K562 (cell line): Measurements from ENCODE around the gene NRAP. TPM values are rescaled to one million over a fixed set of nuclear protein-coding genes. Genes with fewer than 3 reads are reported as not detected.

Experiments
- ATAC-seq: fragments of 200-7000 bp; cut with Tn5 transposase; 3 replicates; pipeline ENCODE4 v1.9.1; 2020; ENCODE audit warnings: moderate library complexity
- BruUV-seq: library from RNA; stranded (reverse); fragments of 400-500 nt; replicated peaks from 2 replicates; lab custom pipeline; 2021; lab: Mats Ljungman, UMichigan
- CTCF ChIA-PET: fragments of 300-600 bp; formaldehyde crosslinking; extraction: SDS; loops from one replicate; lab custom pipeline; 2021; ENCODE audit warnings: low intra/inter-chr PET ratio; lab: Yijun Ruan, JAX
- POLR2A ChIA-PET: fragments of 300-600, 350-650 bp; sonication (Branson Sonifier 250); formaldehyde crosslinking; extraction: SDS; loops from one replicate; lab custom pipeline; 2021; ENCODE audit warnings: antibody characterized with exemption, inconsistent platforms; lab: Yijun Ruan, JAX
- DNase-seq, 4 experiments: peaks; one replicate each; pipeline versions ENCODE4 v3.0.0 to v3.0.0-alpha.2; 2011 to 2018; ENCODE audit warnings: low spot score in 3 of 4, mixed read lengths in 3 of 4; ENCODE audit errors: extremely low read depth in 1 of 4
- FAIRE-seq: peaks from 2 replicates; lab custom pipeline; 2011; peaks lifted over from hg19 to GRCh38; lab: Jason Lieb, UNC
- H2AFZ ChIP-seq: 2 replicates; pipeline ENCODE4 v1.6.0; 2011; ENCODE audit warnings: low read depth, low read length, control low read depth, inconsistent platforms
- H3K27ac ChIP-seq: fragments of 200-600 bp; 3 replicates; pipeline ENCODE4 v1.8.0; 2011; ENCODE audit warnings: low read depth, mild to moderate bottlenecking, control low read depth, inconsistent platforms, low read length, moderate library complexity, mixed read lengths; ENCODE audit errors: extremely low read depth
- H3K27me3 ChIP-seq, 2 experiments: fragments of 300-600 bp in 1 of 2; 2 replicates in 1 of 2; 3 replicates in 1 of 2; pipeline versions ENCODE4 v1.6.0 to v1.8.0; 2011; ENCODE audit warnings: inconsistent platforms in 2 of 2, low read length in 2 of 2, mild to moderate bottlenecking in 1 of 2, mixed read lengths in 1 of 2, moderate library complexity in 1 of 2; ENCODE audit not compliant: control insufficient read depth in 2 of 2, insufficient read depth in 2 of 2
- H3K36me3 ChIP-seq: fragments of 300-600 bp; 3 replicates; pipeline ENCODE4 v1.8.0; 2011; ENCODE audit warnings: mild to moderate bottlenecking, low read length, inconsistent platforms; ENCODE audit not compliant: control insufficient read depth, insufficient read depth
- H3K4me1 ChIP-seq, 2 experiments: fragments of 200-600 bp in 1 of 2; replicated peaks in 1 of 2; 2 replicates in 1 of 2; 3 replicates in 1 of 2; pipeline versions ENCODE4 v1.5.1 to v1.8.0; 2011; ENCODE audit warnings: inconsistent platforms in 2 of 2, low read length in 2 of 2, mild to moderate bottlenecking in 1 of 2, mixed read lengths in 1 of 2, moderate library complexity in 1 of 2; ENCODE audit not compliant: control insufficient read depth in 2 of 2, insufficient read depth in 2 of 2
- H3K4me2 ChIP-seq: 2 replicates; pipeline ENCODE4 v1.6.1; 2011; ENCODE audit warnings: low read length, control low read depth, inconsistent platforms, mixed read lengths; ENCODE audit not compliant: insufficient read depth
- H3K4me3 ChIP-seq: fragments of 200-600 bp; sonication (generic), shearing (Covaris generic); 2 replicates; pipeline ENCODE4 v1.5.1; 2016; ENCODE audit warnings: control low read depth, inconsistent platforms
- H3K79me2 ChIP-seq: fragments of 200-600 bp; 3 replicates; pipeline ENCODE4 v1.8.0; 2011; ENCODE audit warnings: low read length, inconsistent platforms; ENCODE audit not compliant: control insufficient read depth, insufficient read depth
- H3K9ac ChIP-seq, 2 experiments: 2 replicates each; pipeline versions ENCODE4 v1.6.0 to v1.6.1; 2011; ENCODE audit warnings: low read depth in 2 of 2, low read length in 2 of 2, control low read depth in 1 of 2, inconsistent platforms in 1 of 2, mild to moderate bottlenecking in 1 of 2, mixed read lengths in 1 of 2; ENCODE audit not compliant: insufficient read depth in 1 of 2
- H3K9me1 ChIP-seq: one replicate; pipeline ENCODE4 v1.6.0; 2011; ENCODE audit warnings: inconsistent platforms, mild to moderate bottlenecking, low read length, moderate library complexity; ENCODE audit not compliant: control insufficient read depth, insufficient read depth
- H3K9me3 ChIP-seq: replicated peaks from 2 replicates; pipeline ENCODE4 v1.5.1; 2011; ENCODE audit warnings: low read depth, low read length, inconsistent platforms; ENCODE audit not compliant: control insufficient read depth, insufficient read depth
- H4K20me1 ChIP-seq: replicated peaks from 2 replicates; pipeline ENCODE4 v1.6.1; 2011; ENCODE audit warnings: low read length, inconsistent platforms, mixed read lengths; ENCODE audit not compliant: control insufficient read depth, insufficient read depth
- BACH1 ChIP-seq: fragments of 200-800 bp; sonication (Bioruptor generic); IDR thresholded peaks from 2 replicates; pipeline ENCODE4 v1.6.1; 2016; ENCODE audit warnings: missing genetic modification characterization, missing compliant biosample characterization
- MECOM ChIP-seq: fragments of 250-450 bp; sonication (Bioruptor Pico); IDR thresholded peaks from 2 replicates; pipeline ENCODE4 v1.8.0; 2022; ENCODE audit warnings: inconsistent platforms
- ZNF239 ChIP-seq: fragments of 250-450 bp; sonication (Bioruptor Pico); IDR thresholded peaks from 2 replicates; pipeline ENCODE4 v1.4.0; 2020; ENCODE audit warnings: mild to moderate bottlenecking
- ZNF263 ChIP-seq: sonication (generic); formaldehyde crosslinking; IDR thresholded peaks from 2 replicates; pipeline ENCODE4 v1.8.0; 2022; ENCODE audit warnings: mild to moderate bottlenecking, missing genetic modification reagents, borderline replicate concordance
- ZSCAN29 ChIP-seq: fragments of 450-650 bp; IDR thresholded peaks from 2 replicates; pipeline ENCODE4 v1.6.1; 2017
- WGBS: fragments of 100-300 bp; shearing (Covaris generic); methylation state at CpG from one replicate; pipeline ENCODE4 v1.1.6; 2016; ENCODE audit warnings: low coverage, mixed read lengths; ENCODE audit not compliant: insufficient coverage; ENCODE audit errors: missing lambda C conversion rate; 5-methylcytosine and 5-hydroxymethylcytosine counted together
- in situ Hi-C: fragments of 300-500 bp; cut with MboI; formaldehyde crosslinking; loops from 4 replicates; pipeline ENCODE4 v1.15.0; 2018; ENCODE audit warnings: inconsistent platforms, mixed read lengths
- intact Hi-C: fragments of 100-400 bp; cut with micrococcal nuclease; formaldehyde crosslinking; loops from 2 replicates; pipeline ENCODE4 v1.14.2; 2022
- polyA plus RNA-seq, 8 experiments: library from polyadenylated mRNA; depleted of rRNA in 4 of 8; stranded (reverse) in 5 of 8; unstranded in 3 of 8; fragments of >200 nt; fragmentation: Nextera tagmentation in 2 of 8; fragmentation: Illumina TruSeq in 1 of 8; extraction: Ambion mirVana in 2 of 8; extraction: Trizol in 1 of 8; gene quantifications; 2 replicates each; pipeline versions ENCODE4 v1.2.1 to v1.2.3, GENCODE V29; 2011 to 2014; ENCODE audit warnings: inconsistent platforms in 1 of 8, missing spikeins in 1 of 8
- total RNA-seq, 7 experiments: library from RNA; depleted of rRNA in 6 of 7; stranded (reverse); fragments of >200 nt in 6 of 7; fragmentation: Illumina TruSeq in 2 of 7; extraction: Trizol in 2 of 7; gene quantifications; 2 replicates each; pipeline versions ENCODE4 v1.2.1 to v1.2.3, GENCODE V29; 2011 to 2021; ENCODE audit warnings: low replicate concordance in 1 of 7

The NRAP gene
- total and polyA plus RNA-seq, 9 of the 15 experiments (the other 6 are each of a cell fraction or from before 2014, with no cell fraction given), result not detected

- WGBS, result 33% methylated on average over 5 of the region's 5 CpGs
- H3K79me2 ChIP-seq, result no peaks in the 10 kb centered on the region
- no peak overlapping the region for H3K27ac ChIP-seq
- peaks cover 2 to 12% of the 10 kb centered on the region in 2 experiments; a peak in 3 of 5 replicates for H3K27me3 ChIP-seq
- no peak overlapping the region for H3K9ac ChIP-seq
- TF ChIP-seq BACH1 (tag), result no peak
- no peak for TF ChIP-seq ZSCAN29
- no peak for TF ChIP-seq ZNF263 (CRISPR knock-in tag)
- no peak for TF ChIP-seq MECOM (CRISPR knock-in tag)
- TF ChIP-seq ZNF239 (CRISPR knock-in tag), result no peak
- BruUV-seq, result no TSS peak
- no peak overlapping the region for H2AFZ ChIP-seq
- H3K4me1 ChIP-seq, result peaks cover 0 to 14% of the 10 kb centered on the region in 2 experiments; a peak in 3 of 5 replicates
- no peaks in the 10 kb centered on the region for H3K9me3 ChIP-seq
- DNase-seq, result no peak
- no peak for FAIRE-seq
- intact Hi-C loops (no loop called here), in situ Hi-C loops (no loop called here)
- H3K36me3 ChIP-seq, result no peaks in the 10 kb centered on the region
- H4K20me1 ChIP-seq, result no peaks in the 10 kb centered on the region
- H3K4me2 ChIP-seq, result no peak overlapping the region
- H3K9me1 ChIP-seq, result no peaks in the 10 kb centered on the region
- H3K4me3 ChIP-seq, result no peak overlapping the region
- ChIA-PET POLR2A (no interaction called here), CTCF (no interaction called here)
- ATAC-seq, result no peak
Measured at GRCh38 chr10:113681533-113682470, 18.0 kb upstream of the NRAP start.
